Measurements from ENCODE around the gene CLK3.
"Not testable (repeated sequence)": the region's sequence is repeated elsewhere in the genome, so short reads cannot be mapped to it uniquely, and the experiment has no call there.

The CLK3 gene

GRCh38 chr15:74642348-74642733 lies 26.7 kb downstream of the CLK3 start:
- DNase-seq (ENCODE audit: low spot score), result no peak

DNA sequence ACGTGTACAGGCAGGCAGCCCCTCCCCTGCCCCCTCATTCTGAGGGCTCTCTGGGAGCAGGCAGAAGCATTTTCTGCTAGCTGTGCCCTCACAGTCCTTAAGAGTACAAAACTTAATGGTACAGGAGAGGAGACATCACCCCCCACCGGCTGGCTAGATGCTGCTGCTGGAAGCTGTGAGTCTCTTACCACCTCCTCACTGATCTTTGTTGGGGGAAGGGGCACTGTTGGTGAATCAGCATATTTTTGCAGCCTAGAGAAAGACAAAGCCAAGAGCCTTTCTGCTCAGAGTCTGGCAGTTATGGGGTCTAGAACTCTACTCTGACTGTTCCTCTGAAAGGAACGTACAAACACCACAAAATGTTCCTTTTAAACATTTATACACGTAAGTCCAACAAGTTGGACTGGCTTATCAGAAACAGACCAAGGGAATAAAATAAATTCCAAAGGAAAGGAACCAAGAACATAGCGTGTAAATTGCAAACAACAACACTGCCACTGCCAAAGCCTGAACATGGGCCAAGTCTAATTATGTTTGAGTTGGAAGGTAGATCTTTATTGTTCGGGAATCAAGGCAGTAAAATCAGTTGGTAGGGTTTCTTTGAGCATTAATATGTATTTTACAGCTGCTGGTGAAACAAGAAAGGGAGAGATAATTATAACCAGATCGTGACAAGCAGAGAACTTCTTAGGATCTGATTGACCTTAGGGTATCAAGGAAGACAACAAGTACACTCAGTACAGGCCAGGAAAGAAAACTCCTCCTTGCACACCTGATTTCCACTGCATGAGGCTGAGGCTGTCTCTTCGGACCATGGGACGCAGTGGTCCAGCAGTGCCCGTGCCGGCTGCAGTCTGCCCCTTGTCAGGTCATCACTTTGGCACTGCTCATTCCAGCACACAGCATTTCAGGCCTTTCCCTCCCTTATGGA lies 27.4 kb downstream of the CLK3 start:
- peak; percentile 58 for DNase-seq (ENCODE audit: low spot score)

DNA sequence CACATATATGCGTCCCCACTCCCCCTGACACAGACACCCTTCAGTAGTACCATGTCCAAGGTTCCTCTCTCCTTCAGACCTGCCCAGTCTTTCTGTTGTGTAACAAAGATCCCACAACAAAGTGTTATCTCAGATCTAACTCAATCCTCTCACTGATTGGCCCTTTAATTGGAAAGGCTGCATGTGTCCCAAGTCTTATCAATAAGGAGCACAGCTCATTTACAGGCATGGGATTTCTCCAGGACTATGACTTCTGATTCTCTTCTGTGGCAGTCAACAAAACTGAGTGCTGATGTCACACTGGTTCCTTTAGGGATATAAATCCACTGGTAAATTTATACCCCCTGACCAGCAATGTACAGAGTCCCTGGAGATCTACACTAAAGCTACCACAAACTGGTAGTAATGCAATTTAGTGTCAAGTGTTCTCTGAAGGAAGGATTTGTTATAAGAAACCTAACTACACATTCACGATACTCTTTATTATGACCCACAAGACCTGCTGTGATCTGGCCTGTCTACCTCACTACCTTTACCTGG lies 28.1 kb downstream of the CLK3 start:
- DNase-seq (ENCODE audit: low spot score), result no peak

GRCh38 chr15:74646480-74646879 lies 30.8 kb downstream of the CLK3 start:
- no peak for DNase-seq (ENCODE audit: low spot score)

DNA sequence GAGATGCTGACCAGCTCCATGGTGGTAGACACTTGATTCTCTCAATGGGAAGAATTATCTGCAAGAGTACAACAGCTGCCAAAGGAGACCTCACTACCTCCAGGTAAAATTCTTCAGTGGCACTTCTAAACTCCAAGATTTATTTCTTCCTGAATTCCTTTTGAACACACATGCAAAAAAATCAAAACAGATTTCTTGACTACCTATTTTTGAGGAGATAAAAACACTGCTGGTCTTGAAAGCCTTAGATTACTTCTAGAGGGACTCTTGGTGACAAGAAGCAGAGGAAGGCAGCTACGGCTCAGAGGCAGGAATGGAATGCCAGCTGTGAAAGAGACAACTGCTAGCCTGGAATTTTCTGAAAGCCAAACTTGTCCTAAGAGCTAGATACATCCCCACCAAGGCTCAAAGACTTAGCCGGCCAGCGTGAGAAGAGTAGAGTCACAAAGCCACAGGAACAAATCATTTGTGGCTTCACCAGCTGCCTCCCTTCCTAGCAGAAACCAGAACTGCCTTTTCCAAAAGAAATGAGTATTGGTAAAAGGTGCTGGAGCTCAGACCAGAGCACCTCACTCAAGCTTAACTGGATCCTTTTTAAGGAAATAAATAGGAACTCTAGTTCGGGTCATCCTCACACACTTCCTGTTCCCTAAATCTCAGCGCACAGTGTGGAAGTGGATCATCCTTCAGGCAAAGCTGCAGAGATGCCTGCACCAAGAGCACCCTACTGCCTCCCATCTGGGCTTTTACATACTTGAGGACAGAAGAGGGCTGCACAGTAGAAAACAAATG lies 32.6 kb downstream of the CLK3 start:
- no peak for DNase-seq (ENCODE audit: low spot score)

- DNase-seq (ENCODE audit: low spot score), result no peak
Measured at GRCh38 chr15:74651242-74651741, 35.7 kb downstream of the CLK3 start.

DNA sequence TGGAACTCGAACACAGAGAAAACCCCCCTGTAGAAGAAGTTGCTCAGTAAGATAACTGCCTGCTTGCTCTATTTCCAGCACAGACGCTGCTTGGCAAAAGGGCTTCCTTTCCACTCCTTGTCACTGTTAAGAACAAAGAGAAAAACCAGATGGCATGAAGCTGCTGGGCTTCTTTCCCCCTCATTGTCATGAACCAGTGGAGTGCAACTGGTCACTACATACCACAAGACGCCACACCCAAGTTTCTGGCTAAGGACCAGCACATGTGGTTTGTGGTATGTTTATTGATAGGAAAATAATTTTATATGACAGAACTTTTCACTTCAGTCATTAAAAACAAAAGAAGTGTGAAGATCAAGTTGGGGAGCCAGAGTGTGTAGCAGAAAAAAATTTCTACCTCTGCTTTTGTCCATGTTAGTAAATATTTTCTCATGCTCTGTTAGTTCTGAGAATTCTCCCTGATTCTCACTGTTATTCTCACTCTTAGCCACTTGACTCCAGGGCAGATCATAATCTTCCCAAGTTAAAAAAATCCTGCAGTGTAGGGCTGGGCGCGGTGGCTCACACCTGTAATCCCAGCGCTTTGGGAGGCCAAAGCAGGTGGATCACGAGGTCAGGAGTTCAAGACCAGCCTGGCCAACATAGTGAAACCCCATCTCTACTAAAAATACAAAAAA lies 37.9 kb downstream of the CLK3 start:
- no peak for DNase-seq (ENCODE audit: low spot score)

DNA sequence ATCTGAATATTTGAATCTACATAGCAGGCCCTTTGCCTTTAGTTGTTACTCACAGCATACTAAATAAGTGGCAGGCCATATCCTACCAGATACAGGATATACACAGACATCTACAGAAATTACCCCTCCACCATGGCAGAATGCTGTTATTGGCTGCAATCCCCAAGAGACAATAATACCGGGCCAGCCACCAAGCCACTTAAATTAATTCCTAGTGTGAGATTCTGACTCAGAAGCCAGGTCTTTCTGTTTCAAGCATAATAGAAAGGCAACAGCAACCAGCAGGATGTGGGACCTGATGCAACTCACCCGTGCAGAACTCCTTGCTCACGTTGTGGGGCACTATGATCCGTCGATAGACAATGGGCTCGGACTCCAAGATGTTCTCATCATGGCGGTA lies 39.8 kb downstream of the CLK3 start:
- DNase-seq (ENCODE audit: low spot score), result no peak

GRCh38 chr15:74656935-74657535 lies 41.4 kb downstream of the CLK3 start:
- no peak for DNase-seq (ENCODE audit: low spot score)

- DNase-seq (ENCODE audit: low spot score), result no peak
Measured at GRCh38 chr15:74657846-74658245, 42.2 kb downstream of the CLK3 start.

- DNase-seq (ENCODE audit: low spot score), result not testable (repeated sequence)
Measured at GRCh38 chr15:74661280-74661679, 45.6 kb downstream of the CLK3 start.

- no peak for DNase-seq (ENCODE audit: low spot score)
Measured at GRCh38 chr15:74662064-74662860, 46.6 kb downstream of the CLK3 start.

DNA sequence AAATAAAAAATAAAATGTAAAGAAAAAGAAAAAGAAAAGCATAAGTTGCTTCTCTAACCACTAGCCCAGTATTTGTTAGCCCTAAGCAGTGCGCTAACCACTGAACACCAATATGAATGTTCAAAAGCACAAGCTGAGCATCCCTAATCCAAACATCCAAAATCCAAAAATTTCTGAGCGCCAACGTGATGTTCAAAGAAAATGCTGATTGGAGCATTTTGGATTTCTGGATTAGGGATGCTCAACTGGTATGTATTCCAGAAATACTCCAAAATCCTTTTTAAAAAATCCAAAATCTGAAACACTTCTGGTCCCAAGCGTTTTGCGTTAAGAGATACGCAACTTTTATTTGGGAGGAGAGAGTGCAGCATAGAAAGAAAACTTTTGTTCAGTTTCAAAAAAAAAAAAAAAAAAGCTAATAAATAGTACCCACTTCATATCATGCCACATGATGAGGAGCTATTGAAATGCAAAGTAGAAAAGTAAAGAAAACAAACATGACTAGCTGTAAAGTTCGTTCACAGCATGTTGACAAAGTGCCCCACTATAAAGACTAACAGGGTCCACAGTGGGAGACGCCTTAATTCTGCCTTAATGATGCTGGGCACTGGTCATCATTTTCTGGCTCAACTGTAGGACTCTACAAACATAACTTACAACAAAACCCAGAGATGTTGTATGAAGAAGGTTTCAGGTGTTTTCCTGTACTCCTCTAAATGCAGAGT lies 47.8 kb downstream of the CLK3 start:
- DNase-seq (ENCODE audit: low spot score), result no peak

DNA sequence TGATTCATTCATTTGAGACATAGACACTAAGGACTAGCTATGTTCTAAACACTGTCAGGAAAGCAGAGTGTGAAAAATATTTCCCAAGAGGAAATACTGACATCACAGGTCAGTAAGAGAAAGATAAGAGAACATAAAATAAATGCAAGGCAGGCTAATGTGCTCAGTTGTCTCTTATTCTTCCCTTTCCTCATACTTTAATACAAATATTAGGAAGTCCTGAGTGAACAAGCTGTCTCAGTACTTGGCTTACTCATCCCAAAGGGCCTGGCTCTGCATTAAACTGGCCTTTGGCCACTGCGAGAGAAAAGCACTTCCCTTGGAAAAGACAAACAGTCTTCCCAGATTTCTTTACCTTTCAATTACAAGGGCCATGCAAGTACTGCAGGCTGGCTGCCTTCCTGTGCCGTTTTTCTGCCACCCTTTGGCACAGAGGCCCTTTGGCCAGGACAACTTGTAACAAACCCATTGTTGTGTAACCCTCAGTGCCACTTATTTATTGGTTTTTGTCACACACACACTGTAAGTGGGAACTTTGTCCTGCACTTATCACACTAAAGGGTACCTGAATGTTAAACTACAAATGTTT lies 48.5 kb downstream of the CLK3 start:
- no peak for DNase-seq (ENCODE audit: low spot score)

DNA sequence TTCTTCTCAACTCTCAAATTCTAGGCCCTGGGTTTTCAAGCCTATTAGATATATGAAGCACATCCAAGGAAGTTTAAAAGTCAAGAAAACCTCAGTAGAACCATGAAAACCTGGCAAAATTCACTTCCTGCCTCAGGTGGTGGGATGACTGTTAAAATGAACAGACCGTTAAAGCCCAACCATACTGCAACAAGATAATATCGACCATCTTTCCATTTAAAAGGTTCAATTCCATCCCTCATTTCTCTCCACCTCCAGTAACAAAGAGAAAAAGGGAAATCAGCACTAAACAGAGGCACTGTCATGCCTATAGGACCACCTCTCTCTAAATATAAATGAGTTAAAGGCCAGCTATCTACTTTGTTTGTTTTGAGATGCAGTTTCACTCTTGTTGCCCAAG lies 49.0 kb downstream of the CLK3 start:
- DNase-seq (ENCODE audit: low spot score), result no peak

GRCh38 chr15:74667975-74668374 lies 52.3 kb downstream of the CLK3 start:
- DNase-seq (ENCODE audit: low spot score), result no peak

GRCh38 chr15:74669627-74670026 lies 54.0 kb downstream of the CLK3 start:
- DNase-seq (ENCODE audit: low spot score), result no peak

DNA sequence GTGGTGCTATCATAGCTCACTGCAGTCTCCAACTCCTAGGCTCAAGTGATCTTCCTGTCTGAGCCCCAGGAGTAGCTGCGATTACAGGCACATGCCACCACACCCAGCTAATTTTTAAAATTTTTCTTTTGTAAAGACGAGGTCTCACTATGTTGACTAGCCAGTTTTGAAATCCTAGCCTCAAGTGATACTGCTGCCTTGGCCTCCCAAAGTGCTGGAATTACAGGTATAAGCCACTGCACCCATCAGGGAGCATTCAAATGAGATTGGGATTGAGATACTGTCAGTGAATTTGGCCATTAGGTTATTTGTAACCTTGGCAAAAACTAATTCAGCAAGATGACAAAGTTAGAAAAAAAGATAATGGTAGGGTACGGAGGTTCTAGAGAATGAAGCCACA lies 58.5 kb downstream of the CLK3 start:
- DNase-seq (ENCODE audit: low spot score), result no peak

DNA sequence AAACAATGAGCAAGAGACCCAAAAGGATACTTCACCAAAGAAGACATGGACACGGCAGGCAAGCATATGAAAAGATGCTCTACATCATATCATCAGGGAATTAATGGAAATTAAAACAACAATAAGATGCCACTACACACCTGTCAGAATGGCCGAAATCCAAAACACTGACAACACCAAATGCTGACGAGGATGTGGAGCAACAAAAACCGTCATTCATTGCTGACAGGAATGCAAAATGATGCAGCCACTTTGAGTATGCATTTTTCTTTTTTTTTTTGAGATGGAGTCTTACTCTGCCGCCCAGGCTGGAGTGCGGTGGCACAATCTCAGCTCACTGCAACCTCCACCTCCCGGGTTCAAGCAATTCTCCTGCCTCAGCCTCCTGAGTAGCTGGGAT lies 61.2 kb downstream of the CLK3 start:
- no peak for DNase-seq (ENCODE audit: low spot score)

Data from iPS-NIHi11 (cell line).